Fibroblast of peridontal ligament (primary cell): Measurements from ENCODE around the gene PRKN.
"Not testable (repeated sequence)": the region's sequence is repeated elsewhere in the genome, so short reads cannot be mapped to it uniquely, and the experiment has no call there.

ENCODE experiments used
- DNase-seq: peaks from one replicate; pipeline ENCODE4 v3.0.0-alpha.2; 2010; ENCODE audit errors: extremely low read depth

Gene PRKN

GRCh38 chr6:161915456-161915964, 812.1 kb downstream of the PRKN start:
- DNase-seq, result no peak

- DNase-seq, result no peak
Observed at GRCh38 chr6:161908872-161909271, 818.7 kb downstream of the PRKN start.

GRCh38 chr6:161906571-161906970, 821.0 kb downstream of the PRKN start:
- DNase-seq, result no peak

- no peak for DNase-seq
Observed at GRCh38 chr6:161903584-161904212, 823.9 kb downstream of the PRKN start.

- no peak for DNase-seq
Observed at GRCh38 chr6:161901740-161902426, 825.7 kb downstream of the PRKN start.

- DNase-seq, result no peak
Observed at GRCh38 chr6:161894436-161894835, 833.1 kb downstream of the PRKN start.

GRCh38 chr6:161891542-161891941, 836.0 kb downstream of the PRKN start:
- DNase-seq, result no peak

GRCh38 chr6:161890832-161891297, 836.7 kb downstream of the PRKN start:
- no peak for DNase-seq

GRCh38 chr6:161890133-161890831, 837.3 kb downstream of the PRKN start:
- no peak for DNase-seq

GRCh38 chr6:161889324-161889723, 838.2 kb downstream of the PRKN start:
- no peak for DNase-seq

GRCh38 chr6:161886545-161886944, 841.0 kb downstream of the PRKN start:
- DNase-seq, result not testable (repeated sequence)

GRCh38 chr6:161884782-161885181, 842.8 kb downstream of the PRKN start:
- DNase-seq, result no peak

- no peak for DNase-seq
Observed at GRCh38 chr6:161882196-161882765, 845.3 kb downstream of the PRKN start.

GRCh38 chr6:161880056-161880455, 847.5 kb downstream of the PRKN start:
- DNase-seq, result no peak

- DNase-seq, result no peak
Observed at GRCh38 chr6:161876231-161876630, 851.3 kb downstream of the PRKN start.

GRCh38 chr6:161870236-161870901, 857.2 kb downstream of the PRKN start:
- DNase-seq, result no peak

GRCh38 chr6:161869491-161869890, 858.1 kb downstream of the PRKN start:
- no peak for DNase-seq

- no peak for DNase-seq
Observed at GRCh38 chr6:161866570-161866969, 861.0 kb downstream of the PRKN start.

GRCh38 chr6:161861061-161861460, 866.5 kb downstream of the PRKN start:
- DNase-seq, result not testable (repeated sequence)

GRCh38 chr6:161853657-161854056, 873.9 kb downstream of the PRKN start:
- no peak for DNase-seq

GRCh38 chr6:161851486-161851885, 876.1 kb downstream of the PRKN start:
- DNase-seq, result not testable (repeated sequence)

- DNase-seq, result no peak
Observed at GRCh38 chr6:161850562-161850961, 877.0 kb downstream of the PRKN start.
